GM21723 (cell line): ENCODE measurements around the gene CHERP.
A peak's percentile ranks its signal among the peaks of the same experiment; 100 is the strongest.
"Not testable (repeated sequence)": the region's sequence is repeated elsewhere in the genome, so short reads cannot be mapped to it uniquely, and the experiment has no call there.

Experiments used
- ATAC-seq: cut with Tn5 transposase; IDR thresholded peaks from one replicate; pipeline ENCODE4 v1.9.1; 2021; ENCODE audit warnings: mild to moderate bottlenecking, moderate library complexity; ENCODE audit not compliant: unreplicated experiment

The CHERP gene

DNA sequence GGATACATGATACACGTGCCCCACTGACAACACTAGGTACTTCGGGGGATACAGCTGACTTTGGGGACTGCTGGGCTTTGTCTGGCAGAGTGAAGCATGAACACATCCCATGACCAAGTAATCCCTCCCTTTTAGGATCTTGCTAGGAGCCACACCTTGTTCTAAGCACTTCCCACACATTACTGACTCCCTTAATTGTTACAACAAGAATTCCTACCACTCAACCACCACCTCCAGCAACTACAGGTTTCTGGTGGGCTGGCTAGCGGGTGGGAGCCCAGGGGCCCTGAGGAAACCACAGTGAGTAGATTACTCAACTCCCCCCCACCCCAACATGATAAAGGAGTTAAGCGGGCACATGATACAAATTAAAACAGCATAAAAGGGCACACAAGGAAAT lies 37.1 kb upstream of the CHERP start:
- ATAC-seq: no peak

DNA sequence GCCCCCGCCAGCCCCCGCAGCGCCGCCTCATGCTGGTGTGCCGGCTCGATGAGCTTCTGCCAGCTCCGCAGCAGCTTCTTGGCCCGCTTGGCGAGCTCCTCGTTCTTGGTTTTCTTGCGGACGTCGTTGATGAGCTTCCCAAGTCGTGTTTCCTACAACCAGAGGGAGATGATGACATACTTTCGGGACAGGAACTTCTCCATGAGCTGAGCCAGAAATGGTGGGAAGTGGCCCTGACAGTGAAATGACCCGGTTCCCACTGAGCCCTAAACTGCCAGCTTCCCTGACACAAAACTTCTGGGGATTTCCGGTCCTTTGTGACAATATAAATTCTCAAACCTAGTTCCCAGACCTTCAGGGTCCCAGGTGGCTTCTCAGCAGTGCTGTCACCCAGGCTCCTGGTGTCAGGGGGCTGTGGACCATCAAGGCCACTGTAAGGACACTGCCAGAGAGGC lies 35.3 kb upstream of the CHERP start:
- no peak for ATAC-seq

- no peak for ATAC-seq
Observed at GRCh38 chr19:16576690-16577530, 34.7 kb upstream of the CHERP start.

- ATAC-seq: no peak
Observed at GRCh38 chr19:16575861-16576689, 33.8 kb upstream of the CHERP start.

DNA sequence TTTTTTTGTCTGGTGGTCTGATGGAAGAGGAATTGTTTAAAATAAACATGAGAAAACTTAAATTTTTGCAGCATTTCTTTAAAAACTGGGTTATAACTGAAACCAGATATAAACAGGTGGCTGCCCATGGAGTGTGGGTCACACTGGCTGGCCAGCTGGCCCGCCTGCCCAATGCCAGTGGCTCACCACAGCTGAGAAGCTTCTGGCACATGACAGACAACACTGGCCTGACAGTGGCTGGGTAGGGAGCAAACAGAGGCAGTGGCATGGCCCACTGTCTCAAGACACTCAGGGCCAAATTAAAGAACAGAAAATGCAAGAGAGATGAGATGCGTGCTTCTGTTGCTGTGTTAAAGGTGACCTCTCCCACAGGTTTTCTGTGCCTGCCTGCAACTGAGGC lies 33.0 kb upstream of the CHERP start:
- no peak for ATAC-seq

DNA sequence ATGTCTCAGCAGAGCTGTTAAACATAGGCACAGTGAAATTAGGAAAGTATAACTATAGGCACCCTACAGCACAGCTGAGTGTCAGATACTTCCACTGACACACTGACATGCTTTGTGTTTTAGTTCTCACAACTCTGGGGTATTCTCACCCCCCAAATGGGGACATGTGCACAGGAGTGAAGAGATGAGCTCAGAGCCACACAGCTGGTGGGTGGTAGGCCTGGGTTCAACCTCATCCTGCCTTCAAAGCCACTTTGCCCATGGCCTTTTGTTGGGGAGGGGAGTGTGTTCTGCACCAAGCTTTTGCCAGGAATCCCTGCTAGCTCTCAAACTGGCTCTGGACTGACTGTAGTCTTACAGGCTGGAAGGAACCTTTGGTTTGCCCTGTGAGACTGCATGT lies 31.7 kb upstream of the CHERP start:
- no peak for ATAC-seq

DNA sequence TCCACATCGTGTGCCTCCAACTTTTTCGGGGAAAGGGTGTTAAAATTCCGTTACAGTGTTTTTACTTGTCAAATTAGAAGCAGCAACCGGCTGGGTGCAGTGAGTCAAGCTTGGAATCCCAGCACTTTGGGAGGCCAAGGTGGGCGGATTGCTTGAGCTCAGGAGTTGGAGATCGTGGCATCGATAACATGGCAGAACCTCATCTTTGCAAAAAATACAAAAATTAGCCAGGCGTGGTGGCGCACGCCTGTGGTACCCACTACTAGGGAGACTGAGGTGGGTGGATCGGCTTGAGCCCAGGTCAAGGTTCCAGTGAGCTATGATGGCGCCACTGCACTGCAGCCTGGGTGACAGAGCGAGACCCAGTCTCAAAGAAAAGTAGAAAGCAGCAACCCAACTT lies 31.1 kb upstream of the CHERP start:
- no peak for ATAC-seq

DNA sequence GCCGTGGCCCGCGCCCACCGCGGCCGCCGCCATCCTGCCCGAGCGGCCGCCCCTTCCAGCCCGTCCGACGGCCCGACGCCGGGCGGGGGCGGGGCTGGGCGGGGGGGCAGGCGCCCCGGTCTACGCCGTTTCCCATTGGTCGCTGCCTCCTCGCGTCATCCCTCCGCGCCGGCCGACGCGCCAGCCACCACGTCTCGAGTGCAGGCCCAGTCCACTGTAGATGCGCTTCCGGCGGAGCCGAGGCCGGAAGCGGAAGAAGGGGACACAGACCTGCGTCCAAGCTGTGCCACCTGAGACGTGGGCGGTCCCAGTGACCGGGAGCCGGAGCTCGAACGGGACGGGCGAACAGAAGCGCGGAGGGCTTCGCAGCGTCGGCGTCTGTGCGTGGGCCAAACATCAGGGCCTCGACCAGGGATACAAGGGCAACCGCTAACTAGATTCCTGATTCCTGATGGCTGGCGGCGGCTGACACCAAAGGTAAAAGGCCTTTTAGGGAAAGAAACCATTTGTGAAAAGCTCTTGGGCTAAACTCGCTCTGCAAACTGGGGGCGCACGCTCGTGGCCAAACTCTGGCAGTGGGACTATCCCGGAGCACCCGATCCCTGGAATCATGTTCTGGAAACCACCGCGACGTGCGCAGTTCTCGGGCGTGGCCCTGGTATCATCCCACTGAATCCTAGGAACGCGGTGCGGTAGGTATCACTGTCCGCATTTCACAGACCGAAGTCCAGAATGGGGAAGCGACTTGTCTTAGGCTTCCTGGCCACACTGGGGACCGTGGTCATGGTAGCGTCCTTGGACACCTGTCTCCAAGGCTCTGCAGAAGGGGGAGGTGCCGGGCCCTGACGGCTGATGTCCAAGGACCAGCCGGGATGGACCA lies 30.3 kb upstream of the CHERP start, which contains the start of gene SLC35E1:
SLC35E1 (minus strand) TSS at position 84 of the 880 bp plus-strand sequence; CDS start at position 33, 51 bp downstream.
- peak; percentile 75 for ATAC-seq

GRCh38 chr19:16571822-16572331 lies 29.6 kb upstream of the CHERP start:
- ATAC-seq: no peak

GRCh38 chr19:16571283-16571682 lies 29.0 kb upstream of the CHERP start:
- ATAC-seq: no peak

DNA sequence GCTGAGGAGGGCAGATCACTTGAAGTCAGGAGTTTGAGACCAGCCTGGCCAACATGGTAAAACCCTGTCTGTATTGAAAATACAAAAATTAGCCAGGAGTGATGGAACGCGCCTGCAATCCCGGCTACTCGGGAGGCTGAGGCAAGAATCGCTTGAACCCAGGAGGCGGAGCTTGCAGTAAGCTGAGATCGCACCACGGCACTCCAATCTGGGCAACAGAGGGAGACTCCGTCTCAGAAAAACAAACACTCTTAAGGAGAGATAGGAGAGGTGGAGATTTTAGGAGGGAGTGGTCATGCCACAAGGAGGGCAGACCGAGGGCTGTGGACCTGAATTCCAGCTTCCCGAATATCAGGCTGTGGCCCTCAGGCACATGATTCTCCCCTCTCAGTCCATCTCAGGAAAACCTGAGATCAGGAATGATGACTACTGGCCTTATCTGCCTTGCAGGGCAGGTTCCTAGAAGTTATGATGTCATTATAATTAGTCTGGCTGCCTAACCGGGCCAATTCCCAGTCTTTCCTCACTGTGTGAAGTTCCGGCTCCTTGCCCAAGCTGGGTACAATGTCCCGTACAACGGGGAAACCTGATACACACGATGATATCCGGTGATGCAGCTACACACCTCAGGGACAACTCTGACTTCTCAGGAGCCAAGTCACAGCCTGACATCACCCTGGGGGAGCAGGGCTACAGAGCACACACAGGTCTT lies 27.5 kb upstream of the CHERP start:
- no peak for ATAC-seq

DNA sequence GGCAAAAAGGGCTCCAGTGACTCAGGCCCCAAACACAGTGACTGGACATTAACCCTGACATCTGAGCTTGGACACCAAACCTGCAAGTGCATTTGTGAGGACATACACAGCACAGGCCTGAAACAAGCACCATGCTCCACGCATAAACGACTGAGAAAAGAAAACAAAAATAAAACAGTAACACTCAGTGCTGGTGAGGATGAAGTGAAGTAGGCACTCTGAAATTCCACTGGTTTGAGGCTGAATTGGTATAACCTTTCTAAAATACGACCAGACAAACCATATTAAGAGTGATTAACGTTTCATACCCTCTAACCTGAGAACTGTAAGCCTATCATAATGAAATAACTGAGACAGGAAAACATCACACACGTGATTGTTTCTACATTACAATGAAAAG lies 24.5 kb upstream of the CHERP start:
- ATAC-seq: no peak

GRCh38 chr19:16566161-16566560 lies 23.9 kb upstream of the CHERP start:
- no peak for ATAC-seq

DNA sequence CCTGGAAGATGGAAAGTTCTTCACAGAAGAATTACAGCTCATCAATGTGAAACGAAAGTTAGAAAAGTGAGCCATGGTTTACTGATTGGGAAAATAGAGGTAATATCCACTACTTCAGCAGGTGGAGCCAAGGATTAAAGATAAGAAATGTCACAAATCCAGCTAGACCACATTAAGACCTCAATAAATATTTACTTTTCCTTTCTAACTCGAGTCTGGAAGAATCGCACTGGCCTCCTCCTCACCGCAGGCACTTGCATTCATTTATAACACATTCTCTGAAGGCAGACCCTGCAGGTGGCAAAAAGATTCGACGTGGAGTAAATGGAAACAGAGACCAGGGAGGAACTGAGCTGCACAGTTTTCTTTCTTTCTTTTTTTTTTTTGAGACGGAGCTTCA lies 22.6 kb upstream of the CHERP start:
- ATAC-seq: no peak

GRCh38 chr19:16562608-16563025 lies 20.4 kb upstream of the CHERP start:
- ATAC-seq: no peak

- ATAC-seq: no peak
Observed at GRCh38 chr19:16561382-16561781, 19.1 kb upstream of the CHERP start.

GRCh38 chr19:16559780-16560276 lies 17.6 kb upstream of the CHERP start:
- ATAC-seq: no peak

- ATAC-seq: no peak
Observed at GRCh38 chr19:16554776-16555175, 12.5 kb upstream of the CHERP start.

DNA sequence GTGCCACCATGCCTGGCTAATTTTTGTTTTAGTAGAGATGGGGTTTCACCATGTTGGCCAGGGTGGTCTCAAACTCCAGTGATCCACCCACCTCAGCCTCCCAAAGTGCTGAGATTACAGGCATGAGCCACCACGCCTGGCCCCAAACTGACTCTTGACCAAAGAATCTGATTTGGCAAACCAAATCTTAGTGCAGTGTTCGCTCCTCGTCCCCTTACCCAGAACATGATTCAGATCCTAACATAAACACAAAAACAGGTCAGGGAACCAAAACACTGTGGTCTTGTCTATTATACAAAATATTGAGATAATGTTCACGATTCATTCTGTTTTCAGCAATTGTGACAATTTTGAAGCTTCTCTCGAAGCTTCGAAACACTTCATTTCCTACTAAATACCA lies 9.7 kb upstream of the CHERP start:
- ATAC-seq: not testable (repeated sequence)

- no peak for ATAC-seq
Observed at GRCh38 chr19:16548956-16549355, 6.7 kb upstream of the CHERP start.
